ENCODE results near the gene TRIM68.

The TRIM68 gene

GRCh38 chr11:4606231-4607015 lies 1.6 kb downstream of the TRIM68 start:
- DNase-seq = no peak

GRCh38 chr11:4605057-4605456 lies 3.0 kb downstream of the TRIM68 start:
- no peak for DNase-seq

GRCh38 chr11:4593739-4594138 lies 14.3 kb downstream of the TRIM68 start, which contains the start of gene OR52I1:
Gene OR52I1 (plus strand): TSS chr11:4594039. CDS start chr11:4594039, 0 bp downstream.
- no peak for DNase-seq

- no peak for DNase-seq
Observed at GRCh38 chr11:4589017-4589416, 19.0 kb downstream of the TRIM68 start.

GRCh38 chr11:4581443-4581842 lies 26.6 kb downstream of the TRIM68 start, which contains the start of gene OR52I2:
Gene OR52I2 (plus strand): TSS chr11:4581743.
- DNase-seq = no peak

- no peak for DNase-seq
Observed at GRCh38 chr11:4580124-4580523, 27.9 kb downstream of the TRIM68 start.

- no peak for DNase-seq
Observed at GRCh38 chr11:4578624-4579023, 29.4 kb downstream of the TRIM68 start.

- no peak for DNase-seq
Observed at GRCh38 chr11:4577761-4578160, 30.3 kb downstream of the TRIM68 start.

GRCh38 chr11:4576880-4577279 lies 31.2 kb downstream of the TRIM68 start:
- DNase-seq = no peak

- DNase-seq = no peak
Observed at GRCh38 chr11:4569075-4569474, 39.0 kb downstream of the TRIM68 start.

GRCh38 chr11:4565371-4565770 lies 42.7 kb downstream of the TRIM68 start:
- DNase-seq = no peak

GRCh38 chr11:4560467-4560866 lies 47.6 kb downstream of the TRIM68 start:
- no peak for DNase-seq

GRCh38 chr11:4559527-4560440 lies 48.2 kb downstream of the TRIM68 start:
- no peak for DNase-seq

GRCh38 chr11:4551346-4551979 lies 56.6 kb downstream of the TRIM68 start:
- DNase-seq = no peak
